Stimulated activated CD4-positive, alpha-beta T cell treated with anti-CD3 and anti-CD28 coated beads, TNF-alpha, amount 100 ng/mL, for 48 hours (primary cell): ENCODE results near the gene NADSYN1.

Experiments used
- DNase-seq, 3 donors: peaks; one replicate each; pipeline ENCODE4 v3.0.0-alpha.2; 2020; ENCODE audit warnings: low read depth in 3 of 3

Gene NADSYN1

GRCh38 chr11:71548716-71549151 lies 95.7 kb downstream of the NADSYN1 start:
- DNase-seq, result no peak
